Thyroid gland (tissue), 4 donors: ENCODE data around the gene IFT43.

Experiments
- CTCF ChIP-seq, 6 experiments: fragments of 200-600 bp in 3 of 6; fragments of 450-650 bp in 3 of 6; sonication (generic) in 3 of 6; IDR thresholded peaks; one replicate each; pipeline ENCODE4 v1.5.1; 2016 to 2019; ENCODE audit warnings: antibody characterized with exemption in 6 of 6, mild to moderate bottlenecking in 2 of 6, inconsistent platforms in 1 of 6, moderate library complexity in 1 of 6
- POLR2A ChIP-seq, 2 donors: fragments of 450-650 bp; IDR thresholded peaks; one replicate each; pipeline ENCODE4 v1.6.1; 2017; ENCODE audit warnings: antibody characterized with exemption in 2 of 2, mild to moderate bottlenecking in 2 of 2, moderate library complexity in 1 of 2

GRCh38 chr14:76019676-76020075 is 34.1 kb downstream of the IFT43 start:
- no peak for TF ChIP-seq CTCF (IDR thresholded peaks at IDR 0.05)
- TF ChIP-seq POLR2A (IDR thresholded peaks at IDR 0.05): no peak
